GM23338 (cell line): Measurements from ENCODE around the gene BORCS8. TPM values are rescaled to one million over a fixed set of nuclear protein-coding genes. Genes with fewer than 3 reads are reported as not detected.

Source experiments
- ATAC-seq: fragments of 200-7000 bp; cut with Tn5 transposase; 3 replicates; pipeline ENCODE4 v1.9.1; 2020
- DNase-seq: peaks from one replicate; pipeline ENCODE4 v3.0.0-alpha.2; 2015; ENCODE audit warnings: low spot score
- H2AFZ ChIP-seq: fragments of 200-600 bp; sonication (generic); 2 replicates; pipeline ENCODE4 v1.8.0; 2016; ENCODE audit warnings: antibody characterized with exemption, mild to moderate bottlenecking, moderate library complexity
- H3F3A ChIP-seq: fragments of 200-600 bp; sonication (generic); replicated peaks from 2 replicates; pipeline ENCODE4 v1.8.0; 2017; ENCODE audit warnings: antibody characterized with exemption, mixed run types, low read depth
- H3K27ac ChIP-seq: fragments of 200-600 bp; sonication (generic); 2 replicates; pipeline ENCODE4 v1.6.1; 2016; ENCODE audit warnings: low read depth
- H3K27me3 ChIP-seq: fragments of 200-600 bp; sonication (generic); 2 replicates; pipeline ENCODE4 v1.8.0; 2016; ENCODE audit warnings: mild to moderate bottlenecking, mixed run types, moderate library complexity; ENCODE audit not compliant: insufficient read depth
- H3K36me3 ChIP-seq: fragments of 200-600 bp; sonication (generic); 2 replicates; pipeline ENCODE4 v1.8.0; 2016; ENCODE audit warnings: mild to moderate bottlenecking; ENCODE audit not compliant: insufficient read depth
- H3K4me1 ChIP-seq: fragments of 200-600 bp; sonication (generic); 2 replicates; pipeline ENCODE4 v1.8.0; 2016; ENCODE audit warnings: mild to moderate bottlenecking, moderate library complexity; ENCODE audit not compliant: insufficient read depth
- H3K4me2 ChIP-seq: fragments of 200-600 bp; sonication (generic); 2 replicates; pipeline ENCODE4 v1.7.1; 2017; ENCODE audit warnings: mixed run types
- H3K4me3 ChIP-seq: fragments of 200-600 bp; sonication (generic); 2 replicates; pipeline ENCODE4 v1.6.1; 2016; ENCODE audit warnings: mixed run types
- H3K79me2 ChIP-seq: fragments of 200-600 bp; sonication (generic); replicated peaks from 2 replicates; pipeline ENCODE4 v1.8.0; 2017; ENCODE audit warnings: mild to moderate bottlenecking; ENCODE audit not compliant: insufficient read depth
- H3K9me2 ChIP-seq: fragments of 200-600 bp; sonication (generic); 2 replicates; pipeline ENCODE4 v1.8.0; 2017; ENCODE audit not compliant: insufficient read depth
- H4K20me1 ChIP-seq: fragments of 200-600 bp; sonication (generic); replicated peaks from 2 replicates; pipeline ENCODE4 v1.8.0; 2017; ENCODE audit warnings: mild to moderate bottlenecking; ENCODE audit not compliant: insufficient read depth
- H3K27ac Mint-ChIP-seq: 2 replicates; pipeline ENCODE4 v1.8.0; 2020; ENCODE audit warnings: inconsistent platforms, mild to moderate bottlenecking, moderate library complexity, mixed read lengths
- H3K27me3 Mint-ChIP-seq: 3 replicates; pipeline ENCODE4 v1.8.0; 2022; ENCODE audit warnings: low read depth, mild to moderate bottlenecking, moderate library complexity, mixed read lengths, inconsistent platforms; ENCODE audit not compliant: insufficient read depth, poor library complexity
- H3K36me3 Mint-ChIP-seq: 3 replicates; pipeline ENCODE4 v1.8.0; 2021; ENCODE audit warnings: low read depth, mild to moderate bottlenecking, inconsistent platforms, moderate library complexity, mixed read lengths
- H3K4me1 Mint-ChIP-seq: 3 replicates; pipeline ENCODE4 v1.8.0; 2020; ENCODE audit warnings: mild to moderate bottlenecking, inconsistent platforms, mixed read lengths
- H3K4me3 Mint-ChIP-seq: 3 replicates; pipeline ENCODE4 v1.8.0; 2021; ENCODE audit warnings: moderate library complexity, mild to moderate bottlenecking, inconsistent platforms, mixed read lengths
- H3K9me3 Mint-ChIP-seq: 3 replicates; pipeline ENCODE4 v1.8.0; 2020; ENCODE audit warnings: moderate library complexity, mild to moderate bottlenecking, inconsistent platforms, mixed read lengths
- CREB1 ChIP-seq: fragments of 250-450 bp; sonication (Bioruptor Pico); IDR thresholded peaks from 2 replicates; pipeline ENCODE4 v1.5.0; 2020; ENCODE audit warnings: low read depth, mild to moderate bottlenecking, moderate library complexity
- CTCF ChIP-seq, 2 experiments: fragments of 200-600 bp in 1 of 2; sonication (generic) in 1 of 2; conservative IDR thresholded peaks; 2 replicates each; pipeline versions ENCODE4 v1.5.1 to v1.6.1; 2016 to 2017; ENCODE audit warnings: antibody characterized with exemption in 2 of 2, low read depth in 2 of 2, mild to moderate bottlenecking in 2 of 2, moderate library complexity in 1 of 2
- ETS1 ChIP-seq: IDR thresholded peaks from 2 replicates; pipeline ENCODE4 v1.6.1; 2016; ENCODE audit warnings: antibody characterized with exemption
- EZH2 ChIP-seq: fragments of 200-600 bp; sonication (generic); IDR thresholded peaks from one replicate; pipeline ENCODE4 v1.8.0; 2017; ENCODE audit warnings: antibody characterized with exemption, mild to moderate bottlenecking, low read depth; ENCODE audit not compliant: unreplicated experiment
- EZH2phosphoT487 ChIP-seq: fragments of 200-600 bp; sonication (generic); IDR thresholded peaks from one replicate; pipeline ENCODE4 v1.8.1; 2018; ENCODE audit warnings: antibody characterized with exemption; ENCODE audit not compliant: unreplicated experiment
- JUNB ChIP-seq: IDR thresholded peaks from one replicate; pipeline ENCODE4 v1.6.1; 2016; ENCODE audit warnings: antibody characterized with exemption; ENCODE audit not compliant: unreplicated experiment
- NANOG ChIP-seq: IDR thresholded peaks from 2 replicates; pipeline ENCODE4 v1.6.1; 2016; ENCODE audit warnings: antibody characterized with exemption, borderline replicate concordance
- POLR2AphosphoS5 ChIP-seq: IDR thresholded peaks from 2 replicates; pipeline ENCODE4 v1.6.1; 2016; ENCODE audit warnings: antibody characterized with exemption, low read depth
- STAT1 ChIP-seq: IDR thresholded peaks from one replicate; pipeline ENCODE4 v1.6.1; 2016; ENCODE audit warnings: antibody characterized with exemption; ENCODE audit not compliant: unreplicated experiment
- ZNF114 ChIP-seq: fragments of 250-450 bp; sonication (Bioruptor Pico); IDR thresholded peaks from 2 replicates; pipeline ENCODE4 v1.5.0; 2020; ENCODE audit warnings: mild to moderate bottlenecking, moderate library complexity
- ZNF331 ChIP-seq: fragments of 250-450 bp; sonication (Bioruptor Pico); IDR thresholded peaks from 2 replicates; pipeline ENCODE4 v1.5.0; 2020; ENCODE audit warnings: low read depth, mild to moderate bottlenecking, moderate library complexity
- ZNF462 ChIP-seq: fragments of 250-450 bp; sonication (Bioruptor Pico); IDR thresholded peaks from 2 replicates; pipeline ENCODE4 v1.5.0; 2020; ENCODE audit warnings: mild to moderate bottlenecking, moderate library complexity
- polyA plus RNA-seq: library from polyadenylated mRNA; unstranded; fragments of >200 nt; fragmentation: Nextera tagmentation; extraction: Ambion mirVana; gene quantifications from 2 replicates; pipeline ENCODE4 v1.2.1, GENCODE V29; 2016
- total RNA-seq: library from RNA; depleted of rRNA; stranded (reverse); fragments of >200 nt; shearing (Covaris generic); gene quantifications from 2 replicates; pipeline ENCODE4 v1.2.3, GENCODE V29; 2014
- TF ChIP-seq, protein P1 (sequence below): IDR thresholded peaks from one replicate; pipeline ENCODE4 v1.6.1; 2018; ENCODE audit warnings: antibody characterized with exemption; ENCODE audit not compliant: unreplicated experiment

BORCS8 gene
- total and polyA plus RNA-seq, 2 experiments from 2014 or later = 15.1 to 18.8 TPM

DNA sequence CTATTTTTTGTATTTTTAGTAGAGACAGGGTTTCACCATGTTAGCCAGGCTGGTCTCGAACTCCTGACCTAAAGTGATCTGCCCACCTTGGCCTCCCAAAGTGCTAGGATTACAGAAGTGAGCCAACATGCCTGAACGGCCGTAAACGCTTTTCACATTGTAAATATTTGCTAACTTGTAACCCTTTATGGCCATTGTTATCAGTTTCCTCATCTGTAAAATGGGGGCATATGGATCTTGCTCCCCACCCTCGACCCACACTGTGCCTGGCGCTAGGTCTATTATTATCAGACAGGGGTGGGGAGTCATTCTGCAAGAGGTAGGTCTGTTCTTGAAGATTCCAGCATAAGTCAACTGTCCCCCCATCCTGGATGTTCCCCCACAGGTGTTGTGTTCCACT, 31.7 kb upstream of the BORCS8 start:
- Histone ChIP-seq H3K79me2 (no peaks in the 10 kb centered on the region), H3K27me3 (peaks cover 15% of the 10 kb centered on the region), H3K4me2 (no peak overlapping the region), H2AFZ (no peak overlapping the region), H3K27ac (no peak overlapping the region), H3F3A (peaks cover 12% of the 10 kb centered on the region), H3K36me3 (no peaks in the 10 kb centered on the region), H3K9me2 (no peaks in the 10 kb centered on the region), H4K20me1 (no peaks in the 10 kb centered on the region), H3K4me3 (no peak overlapping the region), H3K4me1 (peaks cover 5% of the 10 kb centered on the region; the same call in 1 of the 2 replicates)
- TF ChIP-seq ZNF462 (CRISPR knock-in tag) (no peak), CTCF (conservative IDR thresholded peaks at IDR 0.05; ENCODE audit: low read depth in 2 of 2) (no peak), JUNB (no peak), NANOG (no peak), ETS1 (no peak), CREB1 (CRISPR knock-in tag) (no peak), EZH2 (no peak), EZH2phosphoT487 (no peak), STAT1 (no peak), POLR2AphosphoS5 (no peak), ZNF114 (CRISPR knock-in tag) (no peak), ZNF331 (CRISPR knock-in tag) (no peak)
- TF ChIP-seq, protein P1, sequence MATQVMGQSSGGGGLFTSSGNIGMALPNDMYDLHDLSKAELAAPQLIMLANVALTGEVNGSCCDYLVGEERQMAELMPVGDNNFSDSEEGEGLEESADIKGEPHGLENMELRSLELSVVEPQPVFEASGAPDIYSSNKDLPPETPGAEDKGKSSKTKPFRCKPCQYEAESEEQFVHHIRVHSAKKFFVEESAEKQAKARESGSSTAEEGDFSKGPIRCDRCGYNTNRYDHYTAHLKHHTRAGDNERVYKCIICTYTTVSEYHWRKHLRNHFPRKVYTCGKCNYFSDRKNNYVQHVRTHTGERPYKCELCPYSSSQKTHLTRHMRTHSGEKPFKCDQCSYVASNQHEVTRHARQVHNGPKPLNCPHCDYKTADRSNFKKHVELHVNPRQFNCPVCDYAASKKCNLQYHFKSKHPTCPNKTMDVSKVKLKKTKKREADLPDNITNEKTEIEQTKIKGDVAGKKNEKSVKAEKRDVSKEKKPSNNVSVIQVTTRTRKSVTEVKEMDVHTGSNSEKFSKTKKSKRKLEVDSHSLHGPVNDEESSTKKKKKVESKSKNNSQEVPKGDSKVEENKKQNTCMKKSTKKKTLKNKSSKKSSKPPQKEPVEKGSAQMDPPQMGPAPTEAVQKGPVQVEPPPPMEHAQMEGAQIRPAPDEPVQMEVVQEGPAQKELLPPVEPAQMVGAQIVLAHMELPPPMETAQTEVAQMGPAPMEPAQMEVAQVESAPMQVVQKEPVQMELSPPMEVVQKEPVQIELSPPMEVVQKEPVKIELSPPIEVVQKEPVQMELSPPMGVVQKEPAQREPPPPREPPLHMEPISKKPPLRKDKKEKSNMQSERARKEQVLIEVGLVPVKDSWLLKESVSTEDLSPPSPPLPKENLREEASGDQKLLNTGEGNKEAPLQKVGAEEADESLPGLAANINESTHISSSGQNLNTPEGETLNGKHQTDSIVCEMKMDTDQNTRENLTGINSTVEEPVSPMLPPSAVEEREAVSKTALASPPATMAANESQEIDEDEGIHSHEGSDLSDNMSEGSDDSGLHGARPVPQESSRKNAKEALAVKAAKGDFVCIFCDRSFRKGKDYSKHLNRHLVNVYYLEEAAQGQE = no peak
- H3K27me3 Mint-ChIP-seq = peaks cover 22% of the 10 kb centered on the region
- H3K27ac Mint-ChIP-seq = no peak overlapping the region
- H3K36me3 Mint-ChIP-seq = no peaks in the 10 kb centered on the region
- peaks cover 3% of the 10 kb centered on the region for H3K4me1 Mint-ChIP-seq
- ATAC-seq = no peak
- peaks cover 3% of the 10 kb centered on the region; the same call in 2 of the 3 replicates for H3K9me3 Mint-ChIP-seq
- no peak for DNase-seq
- H3K4me3 Mint-ChIP-seq = no peak overlapping the region
